Osteoblast (primary cell): ENCODE data around the gene MYO18B. TPM values are rescaled to one million over a fixed set of nuclear protein-coding genes. Genes with fewer than 3 reads are reported as not detected.

Source experiments
- DNase-seq: peaks from one replicate; pipeline ENCODE4 v3.0.0; 2011; ENCODE audit warnings: low spot score, mixed read lengths; ENCODE audit not compliant: insufficient read length; ENCODE audit errors: missing footprints
- H2AFZ ChIP-seq: 2 replicates; pipeline ENCODE4 v1.6.0; 2011; ENCODE audit warnings: mild to moderate bottlenecking, low read length
- H3K27ac ChIP-seq: 2 replicates; pipeline ENCODE4 v1.5.1; 2011; ENCODE audit warnings: mild to moderate bottlenecking, low read depth, low read length, moderate library complexity
- H3K27me3 ChIP-seq: 2 replicates; pipeline ENCODE4 v1.6.0; 2012; ENCODE audit warnings: mild to moderate bottlenecking, control low read depth, inconsistent platforms, low read length, moderate library complexity; ENCODE audit not compliant: insufficient read depth
- H3K36me3 ChIP-seq: 2 replicates; pipeline ENCODE4 v1.5.1; 2011; ENCODE audit warnings: mild to moderate bottlenecking, low read length, control low read depth, moderate library complexity; ENCODE audit not compliant: insufficient read depth
- H3K4me1 ChIP-seq: 2 replicates; pipeline ENCODE4 v1.5.1; 2011; ENCODE audit warnings: mild to moderate bottlenecking, low read length, control low read depth, moderate library complexity; ENCODE audit not compliant: insufficient read depth
- H3K4me2 ChIP-seq: 2 replicates; pipeline ENCODE4 v1.6.0; 2011; ENCODE audit warnings: mild to moderate bottlenecking, low read length; ENCODE audit not compliant: insufficient read depth
- H3K4me3 ChIP-seq: fragments of 200-600 bp; sonication (generic); 3 replicates; pipeline ENCODE4 v1.5.1; 2012; ENCODE audit warnings: mild to moderate bottlenecking, low read length, inconsistent platforms; ENCODE audit not compliant: insufficient read depth
- H3K79me2 ChIP-seq: 2 replicates; pipeline ENCODE4 v1.6.0; 2012; ENCODE audit warnings: mild to moderate bottlenecking, low read length, control low read depth, inconsistent platforms; ENCODE audit not compliant: insufficient read depth
- H3K9me3 ChIP-seq: 2 replicates; pipeline ENCODE4 v1.5.1; 2011; ENCODE audit warnings: low read depth, low read length, control low read depth
- H4K20me1 ChIP-seq: 2 replicates; pipeline ENCODE4 v1.6.0; 2012; ENCODE audit warnings: mild to moderate bottlenecking, low read length, control low read depth; ENCODE audit not compliant: insufficient read depth
- total RNA-seq: library from RNA; depleted of rRNA; stranded (reverse); fragments of >200 nt; gene quantifications from 2 replicates; pipeline ENCODE4 v1.2.3, GENCODE V29; 2012
- TF ChIP-seq, protein P1 (sequence below): IDR thresholded peaks from 2 replicates; pipeline ENCODE4 v1.5.1; 2011; ENCODE audit warnings: mild to moderate bottlenecking, low read depth, low read length, moderate library complexity; ENCODE audit errors: extremely low read depth

The MYO18B gene
- total RNA-seq, 1 donor: under 0.01 TPM

- peak overlapping the region; percentile 98 for H3K27ac ChIP-seq
- no peak overlapping the region for H3K4me2 ChIP-seq
- no peaks in the 10 kb centered on the region for H3K36me3 ChIP-seq
- no peaks in the 10 kb centered on the region for H3K9me3 ChIP-seq
- H2AFZ ChIP-seq: no peak overlapping the region
- H4K20me1 ChIP-seq: no peaks in the 10 kb centered on the region
- no peaks in the 10 kb centered on the region for H3K27me3 ChIP-seq
- peaks cover 37% of the 10 kb centered on the region for H3K4me1 ChIP-seq
- H3K79me2 ChIP-seq: no peaks in the 10 kb centered on the region
- H3K4me3 ChIP-seq: no peak overlapping the region
- TF ChIP-seq, protein P1, sequence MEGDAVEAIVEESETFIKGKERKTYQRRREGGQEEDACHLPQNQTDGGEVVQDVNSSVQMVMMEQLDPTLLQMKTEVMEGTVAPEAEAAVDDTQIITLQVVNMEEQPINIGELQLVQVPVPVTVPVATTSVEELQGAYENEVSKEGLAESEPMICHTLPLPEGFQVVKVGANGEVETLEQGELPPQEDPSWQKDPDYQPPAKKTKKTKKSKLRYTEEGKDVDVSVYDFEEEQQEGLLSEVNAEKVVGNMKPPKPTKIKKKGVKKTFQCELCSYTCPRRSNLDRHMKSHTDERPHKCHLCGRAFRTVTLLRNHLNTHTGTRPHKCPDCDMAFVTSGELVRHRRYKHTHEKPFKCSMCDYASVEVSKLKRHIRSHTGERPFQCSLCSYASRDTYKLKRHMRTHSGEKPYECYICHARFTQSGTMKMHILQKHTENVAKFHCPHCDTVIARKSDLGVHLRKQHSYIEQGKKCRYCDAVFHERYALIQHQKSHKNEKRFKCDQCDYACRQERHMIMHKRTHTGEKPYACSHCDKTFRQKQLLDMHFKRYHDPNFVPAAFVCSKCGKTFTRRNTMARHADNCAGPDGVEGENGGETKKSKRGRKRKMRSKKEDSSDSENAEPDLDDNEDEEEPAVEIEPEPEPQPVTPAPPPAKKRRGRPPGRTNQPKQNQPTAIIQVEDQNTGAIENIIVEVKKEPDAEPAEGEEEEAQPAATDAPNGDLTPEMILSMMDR: no peak
- DNase-seq: no peak
Measured at GRCh38 chr22:25749420-25750169, 7.6 kb downstream of the MYO18B start.

- Histone ChIP-seq H3K79me2 (no peaks in the 10 kb centered on the region), H4K20me1 (no peaks in the 10 kb centered on the region), H3K27me3 (no peaks in the 10 kb centered on the region), H3K4me2 (no peak overlapping the region), H3K4me3 (no peak overlapping the region), H3K9me3 (no peaks in the 10 kb centered on the region), H3K4me1 (peaks cover 32% of the 10 kb centered on the region), H3K36me3 (no peaks in the 10 kb centered on the region), H2AFZ (peak overlapping the region; percentile 30), H3K27ac (no peak overlapping the region)
- TF ChIP-seq, protein P1: no peak
- DNase-seq: peak; percentile 84
Measured at GRCh38 chr22:25750569-25751173, 8.7 kb downstream of the MYO18B start.

DNA sequence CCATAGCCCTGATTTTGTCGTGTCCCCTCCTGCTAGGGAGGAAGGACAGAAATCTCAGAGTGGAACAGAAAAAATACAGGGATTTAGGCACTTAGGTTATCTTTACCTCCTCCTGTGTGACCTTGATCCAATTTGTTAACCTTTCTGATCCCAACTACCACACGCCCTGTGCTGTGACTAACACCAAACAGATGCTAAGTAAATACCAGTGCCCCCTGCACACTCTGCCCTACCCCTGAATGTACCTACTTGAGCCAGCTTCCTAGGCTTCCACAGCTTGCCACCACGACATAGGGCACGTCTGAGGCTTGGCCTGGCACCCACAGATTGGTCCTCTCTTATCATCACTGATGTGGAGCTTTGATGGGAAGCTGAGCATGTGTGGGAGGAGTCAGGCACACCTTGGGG lies 9.2 kb downstream of the MYO18B start:
- TF ChIP-seq, protein P1: no peak
- Histone ChIP-seq H2AFZ (no peak overlapping the region), H3K27ac (no peak overlapping the region), H3K4me1 (peaks cover 27% of the 10 kb centered on the region), H3K36me3 (no peaks in the 10 kb centered on the region), H3K79me2 (no peaks in the 10 kb centered on the region), H3K4me3 (no peak overlapping the region), H4K20me1 (no peaks in the 10 kb centered on the region), H3K9me3 (no peaks in the 10 kb centered on the region), H3K27me3 (no peaks in the 10 kb centered on the region), H3K4me2 (no peak overlapping the region)
- peak; percentile 55 for DNase-seq

DNA sequence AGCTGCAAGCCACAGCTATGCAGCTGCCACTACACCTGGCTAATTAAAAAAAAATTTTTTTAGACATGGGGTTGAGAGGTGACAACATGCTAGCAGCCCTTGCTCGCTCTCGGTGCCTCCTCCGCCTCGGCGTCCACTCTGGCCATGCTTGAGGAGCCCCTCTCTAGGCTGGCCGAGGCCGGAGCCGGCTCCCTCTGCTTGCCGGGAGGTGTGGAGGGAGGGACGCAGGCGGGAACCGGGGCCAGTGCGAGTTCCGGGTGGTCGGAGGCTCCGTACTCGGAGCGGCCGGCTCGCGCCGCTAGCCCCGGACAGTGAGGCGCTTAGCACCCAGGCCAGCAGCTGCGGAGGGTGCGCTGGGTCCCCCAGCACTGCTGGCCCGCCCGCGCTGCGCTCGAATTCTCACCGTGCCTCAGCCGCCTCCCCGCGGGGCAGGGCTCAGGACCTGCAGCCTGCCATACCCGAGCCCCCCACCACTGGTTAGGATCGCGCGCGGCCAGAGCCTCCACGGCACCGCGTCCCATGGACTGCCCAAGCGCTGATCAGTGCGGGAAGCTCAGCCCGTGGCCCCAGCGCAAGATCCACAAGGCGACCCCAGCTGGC lies 10.7 kb downstream of the MYO18B start:
- no peaks in the 10 kb centered on the region for H3K9me3 ChIP-seq
- TF ChIP-seq, protein P1: no peak
- no peaks in the 10 kb centered on the region for H4K20me1 ChIP-seq
- H3K4me2 ChIP-seq: no peak overlapping the region
- no peaks in the 10 kb centered on the region for H3K27me3 ChIP-seq
- no peak overlapping the region for H3K27ac ChIP-seq
- no peak overlapping the region for H2AFZ ChIP-seq
- no peaks in the 10 kb centered on the region for H3K36me3 ChIP-seq
- peaks cover 18% of the 10 kb centered on the region for H3K4me1 ChIP-seq
- no peaks in the 10 kb centered on the region for H3K79me2 ChIP-seq
- no peak overlapping the region for H3K4me3 ChIP-seq
- no peak for DNase-seq
